NB4 (cell line): Measurements from ENCODE around the gene ATG4D.

Source experiments
- DNase-seq: peaks from one replicate; pipeline ENCODE4 v3.0.0; 2010; ENCODE audit warnings: low read depth
- H3K4me3 ChIP-seq: one replicate; pipeline ENCODE4 v1.5.1; 2011; ENCODE audit warnings: mild to moderate bottlenecking, low read depth, low read length, moderate library complexity
- MYC ChIP-seq: IDR thresholded peaks from 2 replicates; pipeline ENCODE4 v1.6.1; 2011; ENCODE audit warnings: low read depth, low read length
- POLR2A ChIP-seq: IDR thresholded peaks from 2 replicates; pipeline ENCODE4 v1.6.1; 2011; ENCODE audit warnings: mild to moderate bottlenecking; ENCODE audit not compliant: insufficient read length; ENCODE audit errors: extremely low read depth
- TF ChIP-seq, protein P1 (sequence below): IDR thresholded peaks from one replicate; pipeline ENCODE4 v1.5.1; 2012; ENCODE audit warnings: low read depth, low read length
- TF ChIP-seq, protein P2 (sequence below): IDR thresholded peaks from 2 replicates; pipeline ENCODE4 v1.6.1; 2011; ENCODE audit warnings: low read depth, low read length

ATG4D gene

DNA sequence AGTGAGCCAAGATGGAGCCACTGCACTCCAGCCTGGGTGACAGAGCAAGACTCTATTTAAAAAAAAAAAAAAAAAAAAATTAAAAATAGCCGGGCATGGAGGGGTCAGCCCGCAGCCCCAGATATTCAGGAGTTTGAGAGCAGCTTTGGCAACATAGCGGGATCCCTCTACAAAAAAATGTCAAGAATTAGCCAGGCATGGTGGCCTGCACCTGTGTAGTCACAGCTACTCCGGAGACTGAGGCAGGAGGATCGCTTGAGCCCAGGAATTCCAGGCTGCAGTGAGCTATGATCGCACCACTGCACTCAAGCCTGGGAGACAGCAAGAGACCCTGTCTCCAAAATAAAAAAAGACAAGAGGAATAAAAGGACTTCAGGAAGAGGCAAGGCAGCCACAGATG lies 42.7 kb downstream of the ATG4D start:
- H3K4me3 ChIP-seq: no peak overlapping the region
- TF ChIP-seq, protein P1, sequence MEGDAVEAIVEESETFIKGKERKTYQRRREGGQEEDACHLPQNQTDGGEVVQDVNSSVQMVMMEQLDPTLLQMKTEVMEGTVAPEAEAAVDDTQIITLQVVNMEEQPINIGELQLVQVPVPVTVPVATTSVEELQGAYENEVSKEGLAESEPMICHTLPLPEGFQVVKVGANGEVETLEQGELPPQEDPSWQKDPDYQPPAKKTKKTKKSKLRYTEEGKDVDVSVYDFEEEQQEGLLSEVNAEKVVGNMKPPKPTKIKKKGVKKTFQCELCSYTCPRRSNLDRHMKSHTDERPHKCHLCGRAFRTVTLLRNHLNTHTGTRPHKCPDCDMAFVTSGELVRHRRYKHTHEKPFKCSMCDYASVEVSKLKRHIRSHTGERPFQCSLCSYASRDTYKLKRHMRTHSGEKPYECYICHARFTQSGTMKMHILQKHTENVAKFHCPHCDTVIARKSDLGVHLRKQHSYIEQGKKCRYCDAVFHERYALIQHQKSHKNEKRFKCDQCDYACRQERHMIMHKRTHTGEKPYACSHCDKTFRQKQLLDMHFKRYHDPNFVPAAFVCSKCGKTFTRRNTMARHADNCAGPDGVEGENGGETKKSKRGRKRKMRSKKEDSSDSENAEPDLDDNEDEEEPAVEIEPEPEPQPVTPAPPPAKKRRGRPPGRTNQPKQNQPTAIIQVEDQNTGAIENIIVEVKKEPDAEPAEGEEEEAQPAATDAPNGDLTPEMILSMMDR: no peak
- no peak for TF ChIP-seq MYC
- TF ChIP-seq, protein P2, sequence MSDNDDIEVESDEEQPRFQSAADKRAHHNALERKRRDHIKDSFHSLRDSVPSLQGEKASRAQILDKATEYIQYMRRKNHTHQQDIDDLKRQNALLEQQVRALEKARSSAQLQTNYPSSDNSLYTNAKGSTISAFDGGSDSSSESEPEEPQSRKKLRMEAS: no peak
- no peak for TF ChIP-seq POLR2A
- DNase-seq: no peak

GRCh38 chr19:10587022-10587838 lies 43.5 kb downstream of the ATG4D start, which contains the start of gene AP1M2:
AP1M2 (minus strand) TSS chr19:10587312; CDS start chr19:10587231, 81 bp downstream.
- TF ChIP-seq, protein P2: no peak
- TF ChIP-seq, protein P1: no peak
- TF ChIP-seq MYC (no peak), POLR2A (no peak)
- DNase-seq: no peak
- no peak within 1 kb of the TSS for H3K4me3 ChIP-seq

- TF ChIP-seq, protein P1: no peak
- no peak overlapping the region for H3K4me3 ChIP-seq
- no peak for DNase-seq
Observed at GRCh38 chr19:10587839-10588150, 44.1 kb downstream of the ATG4D start.

DNA sequence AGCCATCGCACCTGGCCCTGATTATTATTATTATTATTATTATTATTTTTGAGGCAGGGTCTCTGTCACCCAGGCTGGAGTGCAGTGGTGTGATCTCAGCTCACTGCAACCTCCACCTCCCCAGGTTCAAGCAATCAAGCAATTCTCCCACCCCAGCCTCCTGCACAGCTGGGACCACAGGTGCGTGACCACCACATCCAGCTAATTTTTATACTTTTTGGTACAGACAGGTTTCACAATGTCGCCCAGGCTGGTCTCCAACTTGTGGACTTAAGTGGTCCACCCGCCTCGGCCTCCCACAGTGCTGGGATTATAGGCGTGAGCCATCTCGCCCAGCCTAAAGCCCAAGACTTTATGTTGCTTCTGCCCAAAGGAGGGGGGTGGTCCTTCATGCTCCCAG lies 49.4 kb downstream of the ATG4D start:
- TF ChIP-seq, protein P2: no peak
- TF ChIP-seq, protein P1: no peak
- TF ChIP-seq MYC (no peak), POLR2A (no peak)
- no peak overlapping the region for H3K4me3 ChIP-seq
- DNase-seq: no peak

DNA sequence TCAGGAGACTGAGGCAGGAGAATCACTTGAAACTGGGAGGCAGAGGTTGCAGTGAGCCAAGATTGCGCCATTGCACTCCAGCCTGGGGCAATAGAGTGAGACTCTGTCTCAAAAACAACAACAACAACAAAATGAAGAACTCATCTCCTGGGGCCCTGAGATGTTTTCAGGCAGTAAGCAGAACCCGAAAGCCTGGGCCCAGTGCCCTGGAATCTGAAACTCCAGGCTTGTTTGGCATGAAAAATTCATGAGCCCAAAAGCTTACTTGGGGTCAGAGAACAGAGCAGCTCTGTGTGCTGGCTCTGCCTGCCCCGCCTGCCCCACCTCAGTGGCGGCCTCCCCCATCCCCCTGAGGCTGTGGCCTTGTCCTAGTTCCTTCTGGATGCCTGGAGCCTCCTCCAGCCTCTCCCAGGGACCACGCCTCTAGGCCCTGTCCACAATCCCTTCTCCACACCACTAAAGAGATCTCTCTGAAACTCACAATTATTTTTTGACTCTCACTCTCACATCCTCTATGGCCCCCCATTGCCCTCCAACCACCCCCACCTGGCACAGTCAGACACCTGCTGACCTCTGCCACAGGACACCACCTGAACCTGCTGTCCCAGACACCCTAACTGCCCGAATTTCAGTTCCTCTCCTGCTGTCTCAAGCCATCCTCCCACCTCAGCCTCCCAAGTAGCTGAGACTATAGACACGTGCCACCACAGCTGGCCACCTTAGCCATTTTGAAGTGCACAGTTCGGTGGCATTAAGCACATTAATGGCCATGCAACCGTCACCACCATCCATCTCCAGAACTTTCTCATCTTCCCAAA lies 50.3 kb downstream of the ATG4D start:
- no peak for DNase-seq

More for the DNA sequence above, 50.3 kb downstream of the ATG4D start:
- TF ChIP-seq POLR2A (no peak), MYC (no peak)
- TF ChIP-seq, protein P2: 0 out of 2 replicates have a peak, but pooled peaks have one; percentile 28
- TF ChIP-seq, protein P1: no peak
- no peak overlapping the region for H3K4me3 ChIP-seq
